Transverse colon (tissue), 3 donors: ENCODE data around the gene BRF1.

ENCODE experiments used
- POLR2A ChIP-seq: fragments of 450-650 bp; IDR thresholded peaks from one replicate; pipeline ENCODE4 v1.6.1; 2016; ENCODE audit warnings: antibody characterized with exemption, mild to moderate bottlenecking, moderate library complexity
- TF ChIP-seq, protein P1 (sequence below), 5 experiments: fragments of 200-600 bp in 3 of 5; fragments of 450-650 bp in 2 of 5; sonication (generic) in 3 of 5; IDR thresholded peaks; 1 replicate in 2 of 5; 2 replicates in 3 of 5; pipeline ENCODE4 v1.5.1; 2016 to 2017; ENCODE audit warnings: antibody characterized with exemption in 5 of 5, inconsistent platforms in 3 of 5, mild to moderate bottlenecking in 2 of 5, moderate library complexity in 1 of 5

- TF ChIP-seq, protein P1, sequence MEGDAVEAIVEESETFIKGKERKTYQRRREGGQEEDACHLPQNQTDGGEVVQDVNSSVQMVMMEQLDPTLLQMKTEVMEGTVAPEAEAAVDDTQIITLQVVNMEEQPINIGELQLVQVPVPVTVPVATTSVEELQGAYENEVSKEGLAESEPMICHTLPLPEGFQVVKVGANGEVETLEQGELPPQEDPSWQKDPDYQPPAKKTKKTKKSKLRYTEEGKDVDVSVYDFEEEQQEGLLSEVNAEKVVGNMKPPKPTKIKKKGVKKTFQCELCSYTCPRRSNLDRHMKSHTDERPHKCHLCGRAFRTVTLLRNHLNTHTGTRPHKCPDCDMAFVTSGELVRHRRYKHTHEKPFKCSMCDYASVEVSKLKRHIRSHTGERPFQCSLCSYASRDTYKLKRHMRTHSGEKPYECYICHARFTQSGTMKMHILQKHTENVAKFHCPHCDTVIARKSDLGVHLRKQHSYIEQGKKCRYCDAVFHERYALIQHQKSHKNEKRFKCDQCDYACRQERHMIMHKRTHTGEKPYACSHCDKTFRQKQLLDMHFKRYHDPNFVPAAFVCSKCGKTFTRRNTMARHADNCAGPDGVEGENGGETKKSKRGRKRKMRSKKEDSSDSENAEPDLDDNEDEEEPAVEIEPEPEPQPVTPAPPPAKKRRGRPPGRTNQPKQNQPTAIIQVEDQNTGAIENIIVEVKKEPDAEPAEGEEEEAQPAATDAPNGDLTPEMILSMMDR (IDR thresholded peaks at IDR 0.05), result no peak
- TF ChIP-seq POLR2A, result no peak
Observed at GRCh38 chr14:105330491-105330895, 29.7 kb upstream of the BRF1 start.
